NOMO-1 (cell line): ENCODE measurements around the gene POLD1.

ENCODE experiments used
- DNase-seq, 2 experiments: peaks; one replicate each; lab custom pipeline; 2025; ENCODE audit not compliant: unreplicated experiment in 2 of 2; lab: John Stamatoyannopoulos, UW

POLD1 gene

DNA sequence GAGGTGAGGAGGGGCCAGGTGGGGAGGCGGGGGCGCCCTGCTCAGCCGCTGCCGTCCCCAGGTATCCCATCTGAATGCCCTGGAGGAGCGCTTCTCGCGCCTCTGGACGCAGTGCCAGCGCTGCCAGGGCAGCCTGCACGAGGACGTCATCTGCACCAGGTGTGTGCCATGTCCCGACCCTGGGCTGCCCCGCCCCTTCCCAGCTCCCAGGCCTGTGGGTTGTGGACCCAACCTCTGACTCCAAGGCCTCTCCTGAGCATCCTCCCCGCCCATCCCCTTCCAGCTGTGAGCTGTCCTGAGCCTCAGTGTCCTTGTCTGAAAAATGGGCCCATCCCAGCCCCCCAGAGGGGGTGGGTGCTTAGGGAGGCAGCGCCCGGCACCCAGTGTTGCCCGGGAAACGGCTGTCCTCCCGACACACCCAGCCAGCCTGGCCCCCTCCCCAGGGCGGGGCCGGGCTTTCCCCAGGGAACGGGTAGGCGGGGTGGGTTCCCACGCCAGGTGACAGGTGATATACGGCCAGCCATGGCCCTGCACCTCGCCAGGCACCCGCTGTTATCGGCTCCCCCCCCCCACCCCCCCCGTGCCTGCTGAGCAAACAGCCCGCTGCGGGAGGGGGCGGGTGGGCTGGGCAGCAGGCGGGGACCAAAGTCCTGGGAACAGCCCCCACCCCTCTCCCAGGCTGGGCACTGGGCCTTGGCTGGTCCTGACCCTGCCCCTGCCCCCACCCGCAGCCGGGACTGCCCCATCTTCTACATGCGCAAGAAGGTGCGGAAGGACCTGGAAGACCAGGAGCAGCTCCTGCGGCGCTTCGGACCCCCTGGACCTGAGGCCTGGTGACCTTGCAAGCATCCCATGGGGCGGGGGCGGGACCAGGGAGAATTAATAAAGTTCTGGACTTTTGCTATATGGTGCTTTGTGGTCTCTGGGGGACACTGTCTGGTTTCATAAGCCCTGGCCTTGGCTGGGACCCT, 33.2 kb downstream of the POLD1 start:
- no peak for DNase-seq

GRCh38 chr19:50418176-50419021, 34.3 kb downstream of the POLD1 start, which contains the start of gene SPIB:
SPIB (plus strand) TSS chr19:50418938; CDS start chr19:50418963, 25 bp downstream.
- peak in 1 of 2 experiments; percentile 21 for DNase-seq

GRCh38 chr19:50419022-50419579, 35.0 kb downstream of the POLD1 start:
- no peak for DNase-seq

- DNase-seq = no peak
These were observed 35.5 kb downstream of the POLD1 start for GRCh38 chr19:50419580-50420035.

DNA sequence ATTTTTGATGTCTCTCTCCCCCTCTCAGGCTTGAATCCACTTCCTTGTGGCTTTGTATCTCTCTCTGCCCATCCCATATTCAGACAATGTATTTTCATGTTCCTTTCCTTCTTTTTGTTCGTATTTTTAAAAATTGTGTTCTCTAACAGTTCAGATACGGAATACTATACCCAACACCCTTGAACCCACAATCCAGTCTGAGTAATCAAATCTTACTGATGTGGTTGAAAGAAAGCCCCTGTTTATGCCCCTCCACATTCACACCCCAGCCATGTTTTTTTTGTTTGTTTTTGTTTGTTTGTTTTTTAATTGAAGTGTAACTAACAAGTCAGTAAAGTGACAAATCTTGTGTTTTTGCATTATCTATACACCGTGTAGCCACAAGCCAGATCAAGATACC, 36.0 kb downstream of the POLD1 start:
- DNase-seq = no peak

DNA sequence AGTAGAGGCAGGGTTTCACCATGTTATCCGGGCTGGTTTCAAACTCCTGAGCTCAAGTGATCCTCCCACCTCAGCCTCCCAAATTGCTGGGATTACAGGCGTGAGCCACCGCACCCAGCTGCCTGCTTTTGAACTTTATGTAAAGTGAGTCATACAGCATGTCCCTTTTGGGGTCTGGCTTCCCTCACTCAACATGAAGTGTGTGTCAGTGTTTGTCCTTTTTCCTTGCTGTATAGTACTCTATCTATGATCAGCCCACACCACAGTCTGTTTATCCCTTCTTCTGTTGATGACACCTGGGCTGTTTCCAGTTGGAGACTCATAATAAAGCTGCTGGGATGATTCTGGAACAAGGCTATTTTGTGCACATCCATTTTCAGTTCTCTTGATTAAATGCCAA, 36.7 kb downstream of the POLD1 start:
- DNase-seq = no peak

DNA sequence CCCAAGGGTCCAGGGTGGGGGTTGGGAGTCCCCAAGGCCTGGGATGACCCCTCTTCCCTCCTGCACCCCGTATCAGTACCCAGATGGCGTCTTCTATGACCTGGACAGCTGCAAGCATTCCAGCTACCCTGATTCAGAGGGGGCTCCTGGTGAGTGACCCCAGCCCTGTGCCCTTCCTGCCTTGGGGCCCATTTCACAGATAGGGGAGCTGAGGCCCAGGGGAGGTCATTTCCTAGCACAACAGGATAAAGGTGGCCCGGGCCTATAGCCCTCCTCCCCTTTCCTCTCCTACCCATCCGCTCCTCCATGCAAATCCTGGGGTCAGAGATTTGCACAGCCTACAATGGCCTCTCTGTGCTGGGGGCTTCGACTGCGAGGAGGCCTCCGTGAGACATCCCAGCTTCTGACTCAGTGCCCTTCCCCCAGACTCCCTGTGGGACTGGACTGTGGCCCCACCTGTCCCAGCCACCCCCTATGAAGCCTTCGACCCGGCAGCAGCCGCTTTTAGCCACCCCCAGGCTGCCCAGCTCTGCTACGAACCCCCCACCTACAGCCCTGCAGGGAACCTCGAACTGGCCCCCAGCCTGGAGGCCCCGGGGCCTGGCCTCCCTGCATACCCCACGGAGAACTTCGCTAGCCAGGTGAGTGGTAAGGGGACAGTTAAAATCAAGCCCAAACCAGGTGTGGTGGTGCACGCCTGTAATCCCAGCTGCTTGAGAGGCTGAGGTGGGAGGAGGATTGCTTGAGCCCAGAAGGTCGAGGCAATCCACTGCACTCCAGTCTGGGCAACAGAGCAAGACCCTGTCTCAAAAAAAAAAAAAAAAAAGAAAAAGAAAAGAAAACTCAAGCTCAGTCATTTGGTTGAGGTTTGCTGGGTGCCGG, 38.5 kb downstream of the POLD1 start:
- DNase-seq = no peak

- DNase-seq = no peak
These were observed 39.3 kb downstream of the POLD1 start for GRCh38 chr19:50423279-50424113.

DNA sequence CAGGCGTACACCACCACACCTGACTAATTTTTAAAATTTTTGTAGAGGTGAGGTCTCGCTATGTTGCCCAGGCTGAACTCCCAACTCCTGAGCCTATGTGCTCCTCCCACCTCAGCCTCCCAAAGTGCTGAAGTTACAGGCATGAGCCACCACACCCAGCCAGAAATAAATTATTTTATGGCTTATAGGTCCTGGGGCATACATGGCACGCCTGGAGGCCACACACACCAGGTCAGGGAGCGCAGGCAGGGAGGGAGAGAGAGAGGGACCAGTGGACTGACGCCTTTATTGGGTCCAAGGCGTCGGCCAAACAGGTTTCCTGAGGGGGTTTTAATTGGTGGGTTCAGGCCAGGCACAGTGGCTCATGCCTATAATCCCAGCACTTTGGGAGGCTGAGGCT, 41.4 kb downstream of the POLD1 start:
- no peak for DNase-seq

DNA sequence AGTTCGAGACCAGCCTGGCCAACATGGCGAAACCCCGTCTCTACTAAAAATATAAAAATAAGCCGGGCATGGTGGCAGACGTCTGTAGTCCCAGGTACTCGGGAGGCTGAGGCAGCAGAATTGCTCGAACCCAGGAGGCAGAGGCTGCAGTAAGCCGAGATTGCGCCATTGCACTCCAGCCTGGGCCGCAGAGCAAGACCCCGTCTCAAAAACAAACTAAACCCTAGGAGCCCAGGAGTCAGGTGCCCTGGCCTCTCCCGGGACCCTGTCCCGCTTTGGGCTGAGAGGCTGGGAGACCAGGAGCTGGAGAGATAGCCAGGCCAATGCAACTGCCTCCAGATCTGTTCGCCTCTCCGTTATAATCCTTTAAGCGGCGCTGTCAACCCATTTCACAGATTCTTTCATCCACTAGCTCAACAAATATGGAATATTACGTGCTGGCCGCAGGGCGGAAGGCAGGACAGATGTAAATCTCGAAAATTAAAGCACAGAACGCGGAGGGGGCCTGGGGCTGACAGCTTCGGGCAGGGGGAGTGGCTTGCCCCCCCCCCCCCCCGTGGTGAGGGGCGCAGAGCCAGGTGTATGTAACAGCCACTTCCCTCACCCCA, 43.3 kb downstream of the POLD1 start:
- DNase-seq = no peak

DNA sequence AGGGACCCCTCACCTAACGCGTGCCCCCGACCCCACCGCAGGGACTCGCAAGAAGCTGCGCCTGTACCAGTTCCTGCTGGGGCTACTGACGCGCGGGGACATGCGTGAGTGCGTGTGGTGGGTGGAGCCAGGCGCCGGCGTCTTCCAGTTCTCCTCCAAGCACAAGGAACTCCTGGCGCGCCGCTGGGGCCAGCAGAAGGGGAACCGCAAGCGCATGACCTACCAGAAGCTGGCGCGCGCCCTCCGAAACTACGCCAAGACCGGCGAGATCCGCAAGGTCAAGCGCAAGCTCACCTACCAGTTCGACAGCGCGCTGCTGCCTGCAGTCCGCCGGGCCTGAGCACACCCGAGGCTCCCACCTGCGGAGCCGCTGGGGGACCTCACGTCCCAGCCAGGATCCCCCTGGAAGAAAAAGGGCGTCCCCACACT, 43.9 kb downstream of the POLD1 start:
- peak; percentile 93 to 96 for DNase-seq

GRCh38 chr19:50428772-50429463, 44.8 kb downstream of the POLD1 start:
- no peak for DNase-seq

GRCh38 chr19:50430888-50431342, 46.8 kb downstream of the POLD1 start:
- no peak for DNase-seq

- peak; percentile 77 to 82 for DNase-seq
These were observed 47.4 kb downstream of the POLD1 start for GRCh38 chr19:50431343-50432220.

DNA sequence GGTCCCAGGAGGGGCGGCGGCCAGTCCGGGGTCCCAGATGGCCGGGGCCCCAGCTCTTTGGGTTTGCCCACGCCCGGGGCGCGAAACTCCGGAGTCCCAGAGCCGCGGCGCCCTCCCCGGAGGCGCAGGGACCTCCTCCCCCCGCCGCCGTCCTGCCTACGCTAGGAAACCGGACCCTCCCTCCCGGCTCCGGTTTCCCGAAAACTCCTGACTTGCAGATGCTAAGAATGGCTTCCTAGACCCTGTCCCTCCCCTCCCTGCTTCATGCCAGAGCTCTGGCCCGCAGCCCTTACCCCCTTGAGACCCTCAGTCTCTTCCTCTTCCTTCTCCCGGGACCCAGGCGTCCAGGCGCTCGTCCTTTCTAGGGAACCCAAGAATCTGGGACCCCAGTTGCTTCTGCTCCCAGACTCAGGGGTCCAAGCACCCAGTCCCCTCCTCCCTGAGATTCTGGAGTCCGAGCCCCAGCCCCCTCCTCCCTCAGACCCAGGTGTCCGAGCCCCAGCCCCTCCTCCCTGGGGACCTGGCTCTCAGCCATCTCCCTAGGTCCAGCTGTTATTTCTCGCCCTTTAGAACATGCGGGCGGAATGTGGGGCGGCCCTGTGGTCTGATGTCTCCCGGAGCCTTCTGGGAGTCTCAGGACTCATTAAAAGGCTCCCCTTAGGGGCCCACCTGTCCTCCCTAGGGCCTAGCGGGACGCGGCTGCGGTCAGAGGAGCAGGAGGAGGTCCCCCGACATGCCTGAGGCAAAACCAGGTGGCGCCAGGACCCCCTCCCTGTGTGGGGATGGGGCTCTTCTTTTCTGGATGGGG, 48.3 kb downstream of the POLD1 start, which contains the start of gene MYBPC2:
Gene MYBPC2, plus strand, starts transcription at position 672 of the 808 bp plus-strand sequence. Its CDS starts 62 bp downstream, at position 734.
- no peak for DNase-seq
